Renal cortical epithelial cell (primary cell): ENCODE results near the gene MYPN. TPM values are rescaled to one million over a fixed set of nuclear protein-coding genes. Genes with fewer than 3 reads are reported as not detected.
"Not testable (repeated sequence)": the region's sequence is repeated elsewhere in the genome, so short reads cannot be mapped to it uniquely, and the experiment has no call there.

Experiments used
- DNase-seq: peaks from one replicate; pipeline ENCODE4 v3.0.0-alpha.2; 2011; ENCODE audit warnings: low read depth
- total RNA-seq: library from RNA; depleted of rRNA; stranded (reverse); fragments of >200 nt; gene quantifications from 2 replicates; pipeline ENCODE4 v1.2.3, GENCODE V29; 2014

MYPN gene, protein sequence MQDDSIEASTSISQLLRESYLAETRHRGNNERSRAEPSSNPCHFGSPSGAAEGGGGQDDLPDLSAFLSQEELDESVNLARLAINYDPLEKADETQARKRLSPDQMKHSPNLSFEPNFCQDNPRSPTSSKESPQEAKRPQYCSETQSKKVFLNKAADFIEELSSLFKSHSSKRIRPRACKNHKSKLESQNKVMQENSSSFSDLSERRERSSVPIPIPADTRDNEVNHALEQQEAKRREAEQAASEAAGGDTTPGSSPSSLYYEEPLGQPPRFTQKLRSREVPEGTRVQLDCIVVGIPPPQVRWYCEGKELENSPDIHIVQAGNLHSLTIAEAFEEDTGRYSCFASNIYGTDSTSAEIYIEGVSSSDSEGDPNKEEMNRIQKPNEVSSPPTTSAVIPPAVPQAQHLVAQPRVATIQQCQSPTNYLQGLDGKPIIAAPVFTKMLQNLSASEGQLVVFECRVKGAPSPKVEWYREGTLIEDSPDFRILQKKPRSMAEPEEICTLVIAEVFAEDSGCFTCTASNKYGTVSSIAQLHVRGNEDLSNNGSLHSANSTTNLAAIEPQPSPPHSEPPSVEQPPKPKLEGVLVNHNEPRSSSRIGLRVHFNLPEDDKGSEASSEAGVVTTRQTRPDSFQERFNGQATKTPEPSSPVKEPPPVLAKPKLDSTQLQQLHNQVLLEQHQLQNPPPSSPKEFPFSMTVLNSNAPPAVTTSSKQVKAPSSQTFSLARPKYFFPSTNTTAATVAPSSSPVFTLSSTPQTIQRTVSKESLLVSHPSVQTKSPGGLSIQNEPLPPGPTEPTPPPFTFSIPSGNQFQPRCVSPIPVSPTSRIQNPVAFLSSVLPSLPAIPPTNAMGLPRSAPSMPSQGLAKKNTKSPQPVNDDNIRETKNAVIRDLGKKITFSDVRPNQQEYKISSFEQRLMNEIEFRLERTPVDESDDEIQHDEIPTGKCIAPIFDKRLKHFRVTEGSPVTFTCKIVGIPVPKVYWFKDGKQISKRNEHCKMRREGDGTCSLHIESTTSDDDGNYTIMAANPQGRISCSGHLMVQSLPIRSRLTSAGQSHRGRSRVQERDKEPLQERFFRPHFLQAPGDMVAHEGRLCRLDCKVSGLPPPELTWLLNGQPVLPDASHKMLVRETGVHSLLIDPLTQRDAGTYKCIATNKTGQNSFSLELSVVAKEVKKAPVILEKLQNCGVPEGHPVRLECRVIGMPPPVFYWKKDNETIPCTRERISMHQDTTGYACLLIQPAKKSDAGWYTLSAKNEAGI (N-terminal part only)
- 0.17 TPM in 1 of 2 replicates, not detected in the other for total RNA-seq

DNA sequence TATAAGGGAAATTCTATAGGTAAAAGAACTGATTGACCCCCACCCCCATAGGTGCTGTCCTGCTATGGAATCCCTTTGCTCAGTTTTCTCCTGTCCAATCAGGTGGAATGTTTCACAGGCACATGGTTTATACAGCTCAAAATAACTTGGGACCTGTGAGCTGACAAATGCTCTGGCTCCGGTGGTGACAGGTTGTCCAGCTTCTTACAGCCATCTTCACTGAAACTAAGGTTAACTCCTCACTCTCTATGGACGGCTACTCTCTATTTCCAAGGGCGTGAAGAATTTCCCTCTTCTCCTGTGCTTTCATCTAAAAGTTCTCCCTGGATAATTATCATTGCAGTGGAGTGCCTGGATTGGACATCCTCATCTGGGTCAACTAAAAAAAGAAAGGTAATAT, at the start of gene MYPN:
Gene MYPN, plus strand, starts transcription at position 158 of the 400 bp plus-strand sequence. CDS start 11,951 bp downstream, outside the sequence.
- DNase-seq, result no peak

DNA sequence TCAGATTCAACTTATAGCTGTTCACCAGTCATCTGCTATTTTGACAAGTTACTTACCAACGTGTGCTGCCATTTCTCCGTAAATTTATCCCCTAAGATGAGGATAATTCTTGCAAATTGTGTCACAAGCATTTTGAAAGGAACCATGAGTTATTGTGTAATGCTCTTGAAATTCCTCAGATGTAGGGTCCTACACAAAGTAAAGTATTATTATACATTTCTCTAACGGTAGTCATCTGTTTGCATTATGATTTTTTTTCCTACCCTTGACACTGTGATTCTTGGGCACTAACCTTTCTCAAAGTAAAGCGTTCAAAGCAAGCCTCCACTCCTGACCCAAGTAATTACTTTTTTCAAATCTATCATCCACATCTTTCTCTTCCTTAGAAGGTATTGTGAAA, 42.3 kb upstream of the MYPN start:
- DNase-seq, result no peak

DNA sequence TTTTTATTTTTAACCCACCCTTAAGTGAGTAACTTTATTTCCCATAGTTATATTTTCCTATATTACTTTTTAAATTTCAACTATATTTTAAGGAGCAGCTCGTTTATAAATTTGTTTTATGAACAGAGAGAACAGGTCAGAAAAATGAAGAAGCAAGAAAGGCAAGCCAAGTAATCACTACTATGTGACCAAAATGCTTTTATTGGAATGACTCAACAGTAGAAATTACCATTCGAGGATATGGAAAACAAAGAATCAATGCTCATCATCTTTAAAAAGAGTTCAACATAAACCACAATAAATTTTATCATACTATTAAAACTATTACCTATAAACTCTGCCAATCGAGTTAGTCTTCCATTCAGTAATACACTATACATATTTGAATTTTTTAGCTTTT, 41.8 kb upstream of the MYPN start:
- no peak for DNase-seq

DNA sequence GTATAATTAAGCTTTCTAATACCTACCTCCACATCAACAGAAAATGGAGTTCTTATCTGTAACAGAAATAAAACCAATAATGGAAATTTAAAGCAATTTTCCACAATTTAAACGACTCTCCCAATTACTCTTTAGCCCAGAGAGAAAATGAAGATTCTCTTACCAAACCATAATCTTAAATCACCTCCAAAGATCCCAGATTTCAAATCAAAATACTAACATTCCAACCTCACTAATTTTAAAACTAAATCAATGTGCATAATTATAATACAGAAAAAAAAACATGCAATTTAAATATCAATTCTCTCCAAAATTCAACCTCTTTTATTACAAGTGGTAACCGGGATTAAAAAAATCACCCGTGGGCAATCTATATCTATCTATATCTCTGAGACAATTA, 35.7 kb upstream of the MYPN start:
- DNase-seq, result no peak

DNA sequence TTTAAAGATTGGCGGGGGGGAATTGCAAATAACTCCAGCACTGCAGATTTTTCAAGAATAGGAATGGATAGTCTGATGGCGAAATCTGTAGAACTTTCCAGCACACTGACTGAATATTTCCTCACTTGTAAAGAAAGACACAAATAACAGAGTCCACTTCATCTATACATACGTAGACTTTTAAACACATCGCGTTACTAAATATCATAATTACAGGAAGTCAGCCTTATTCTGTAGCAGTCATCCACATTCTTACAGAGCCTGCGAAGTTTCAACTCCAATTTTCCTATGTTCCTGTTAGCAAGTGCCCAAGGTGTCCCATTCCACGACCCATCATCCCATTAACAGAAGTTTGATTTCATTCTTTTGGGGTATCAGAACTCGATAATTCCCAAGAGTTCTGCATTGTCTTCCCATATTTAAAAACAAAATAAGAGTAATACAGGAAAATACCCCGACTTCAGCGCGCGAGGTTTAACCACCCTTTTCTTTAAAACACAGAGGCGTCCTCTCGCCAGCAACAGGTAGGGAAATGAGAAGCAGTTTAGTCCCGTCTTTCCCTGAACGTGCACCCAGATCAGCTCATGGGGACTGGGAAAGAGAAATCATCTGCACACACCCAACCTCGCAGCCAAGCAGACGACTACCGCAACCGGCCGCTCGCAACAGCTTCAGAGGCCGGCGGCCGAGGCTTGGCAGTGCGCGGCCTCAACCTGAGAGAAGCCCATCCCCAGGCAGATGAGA, 35.1 kb upstream of the MYPN start:
- peak; percentile 14 for DNase-seq

DNA sequence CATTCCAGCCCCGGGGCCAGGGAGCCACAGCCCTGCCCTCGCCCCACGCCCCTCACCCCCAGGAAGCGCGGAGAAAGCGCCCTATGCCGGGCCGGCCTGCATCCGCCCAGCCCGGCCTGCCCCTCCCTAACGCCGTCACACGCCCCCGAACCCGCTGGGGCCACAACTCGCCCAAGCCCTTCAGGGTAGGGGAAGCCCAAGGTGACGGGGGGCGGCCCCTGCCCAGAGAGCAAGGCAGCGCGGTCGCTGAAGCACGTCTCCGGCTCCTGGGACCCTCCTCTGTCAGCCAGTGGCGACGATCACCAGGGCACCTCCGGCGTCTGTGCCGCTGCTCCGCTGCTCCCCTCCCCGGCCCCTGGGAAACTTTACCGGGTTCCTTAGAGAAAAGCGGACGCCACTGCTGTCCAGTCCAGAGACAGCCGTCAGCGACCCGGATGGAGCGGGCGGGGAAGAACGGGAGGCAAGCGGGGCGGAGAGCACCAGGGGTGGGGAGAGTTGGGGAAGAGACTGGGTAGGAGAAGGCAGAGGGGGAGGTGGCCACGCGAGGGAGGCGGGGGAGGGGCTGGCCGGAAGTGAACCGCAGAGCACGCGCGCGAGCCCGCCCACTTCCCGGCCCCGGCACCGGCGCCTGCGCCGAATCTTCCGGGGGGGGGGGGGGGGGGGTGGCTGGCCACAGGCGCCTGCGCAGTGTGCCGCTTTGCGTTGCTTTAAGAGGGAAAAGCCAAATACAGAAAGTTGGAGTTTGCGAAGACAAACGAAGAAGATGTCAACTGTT, 34.3 kb upstream of the MYPN start, which contains the start of gene HERC4:
Gene HERC4, minus strand, starts transcription at position 509 of the 775 bp plus-strand sequence. CDS start 2,175 bp downstream, outside the sequence.
- DNase-seq, result peak; percentile 78

DNA sequence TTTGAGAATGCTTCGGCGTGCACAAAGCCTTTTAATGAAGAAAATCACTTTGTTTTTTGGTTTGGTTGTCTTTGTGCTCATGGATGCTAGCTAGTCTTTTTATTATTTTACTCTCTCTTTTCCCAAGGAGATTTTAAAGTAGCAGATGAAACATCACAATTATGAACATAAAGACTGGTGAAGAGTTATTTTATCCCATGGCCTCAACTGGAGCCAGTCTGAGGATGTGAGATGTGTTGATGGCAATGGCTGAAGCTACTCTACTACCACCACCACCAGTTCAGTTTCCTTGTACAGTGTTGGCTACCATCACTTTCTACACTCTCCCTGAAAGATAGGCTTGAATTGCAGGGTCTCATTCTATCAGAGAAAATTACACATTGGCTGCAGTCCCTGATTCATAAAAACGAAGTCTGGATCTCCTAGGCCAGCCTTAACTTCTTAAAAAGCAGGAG, 33.7 kb upstream of the MYPN start:
- no peak for DNase-seq

DNA sequence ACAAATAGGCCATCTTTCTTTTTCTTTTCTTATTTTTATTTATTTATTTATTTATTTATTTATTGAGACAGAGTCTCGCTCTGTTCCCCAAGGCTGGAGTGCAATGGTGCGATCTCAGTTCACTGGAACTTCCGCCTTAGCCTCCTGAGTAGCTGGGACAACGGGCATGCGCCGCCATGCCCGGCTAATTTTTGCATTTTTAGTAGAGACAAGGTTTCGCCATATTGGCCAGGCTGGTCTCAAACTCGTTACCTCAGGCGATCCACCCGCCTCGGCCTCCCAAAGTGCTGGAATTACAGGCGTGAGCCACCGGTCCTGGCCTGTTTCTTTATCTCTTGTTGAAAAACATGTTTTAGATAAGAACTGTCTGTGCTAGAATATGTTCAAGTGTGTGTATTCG, 33.2 kb upstream of the MYPN start:
- DNase-seq, result not testable (repeated sequence)

DNA sequence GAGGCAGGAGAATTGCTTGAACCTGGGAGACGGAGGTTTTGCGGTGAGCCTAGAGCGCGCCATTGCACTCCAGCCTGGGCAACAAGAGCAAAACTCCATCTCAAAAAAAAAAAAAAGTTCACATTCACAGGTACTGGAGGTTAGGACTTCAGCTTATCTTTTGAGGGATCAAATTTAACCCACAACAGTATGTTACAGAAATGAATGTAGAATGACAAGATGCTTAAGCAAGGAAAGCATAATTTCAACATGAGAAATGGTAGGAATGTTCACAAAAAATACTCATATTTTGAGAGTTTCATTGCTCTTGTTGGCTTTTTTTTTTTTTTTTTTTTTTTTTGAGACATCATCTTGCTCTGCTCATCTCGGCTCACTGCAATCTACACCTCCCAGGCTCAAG, 32.3 kb upstream of the MYPN start:
- DNase-seq, result no peak

DNA sequence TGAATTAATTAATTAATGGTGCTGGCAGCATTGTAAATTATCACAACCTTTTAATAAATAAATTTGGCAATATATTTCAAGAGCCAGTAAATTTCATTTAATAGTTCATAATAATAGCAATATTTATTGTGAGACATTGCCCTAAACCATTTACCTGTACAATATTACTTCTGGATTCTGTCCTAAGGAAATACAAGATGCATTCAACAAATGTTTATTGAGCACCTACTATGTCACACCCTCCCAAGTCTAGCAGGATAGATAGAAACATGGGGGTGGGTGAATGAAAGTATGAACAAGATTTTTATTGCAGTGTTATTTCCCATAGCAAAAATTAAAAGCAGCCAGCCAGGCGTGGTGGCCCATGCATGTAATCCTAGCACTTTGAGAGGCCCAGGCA, 29.9 kb upstream of the MYPN start:
- no peak for DNase-seq

DNA sequence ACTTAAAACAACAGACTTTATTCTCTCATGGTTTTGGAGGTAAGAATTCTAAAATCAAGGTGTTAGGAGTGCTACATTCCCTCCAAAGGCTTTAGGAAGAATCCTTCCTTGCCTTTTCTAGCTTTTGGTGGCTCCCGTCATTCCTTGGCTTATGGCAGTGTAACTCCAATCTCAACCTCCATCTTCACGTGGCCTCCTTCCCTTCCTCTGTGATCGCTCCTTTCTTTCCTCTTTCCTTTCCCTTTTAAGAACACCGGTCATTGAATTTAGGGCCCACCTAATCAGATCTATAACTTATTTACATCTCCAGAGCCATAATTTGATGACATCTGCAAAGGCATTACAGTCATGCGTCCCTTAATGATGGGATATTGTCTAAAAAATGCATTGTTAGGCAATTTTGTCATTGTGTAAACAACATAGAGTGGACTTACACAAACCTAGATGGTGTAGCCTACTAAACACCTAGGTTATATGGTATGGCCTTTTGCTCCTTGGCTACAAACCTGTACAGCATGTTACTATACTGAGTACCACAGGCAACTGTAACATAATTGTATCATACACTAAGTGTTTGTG, 28.3 kb upstream of the MYPN start:
- no peak for DNase-seq

DNA sequence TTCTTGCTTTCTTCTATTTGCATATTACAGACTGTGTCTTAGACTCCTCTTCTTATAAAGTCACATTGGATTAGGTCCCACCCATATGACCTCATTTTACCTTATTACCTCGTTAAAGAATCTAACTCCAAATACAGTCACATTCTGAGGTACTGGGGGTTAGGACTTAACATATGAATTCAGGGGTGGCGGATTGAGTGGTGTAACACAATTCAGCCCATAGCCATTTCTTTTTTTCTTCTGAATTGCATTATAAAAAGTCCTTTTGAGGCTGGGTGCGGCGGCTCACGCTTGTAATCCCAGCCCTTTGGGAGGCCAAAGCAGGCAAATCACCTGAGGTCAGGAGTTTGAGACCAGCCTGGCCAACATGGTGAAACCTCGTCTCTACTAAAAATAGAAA, 27.4 kb upstream of the MYPN start:
- no peak for DNase-seq

DNA sequence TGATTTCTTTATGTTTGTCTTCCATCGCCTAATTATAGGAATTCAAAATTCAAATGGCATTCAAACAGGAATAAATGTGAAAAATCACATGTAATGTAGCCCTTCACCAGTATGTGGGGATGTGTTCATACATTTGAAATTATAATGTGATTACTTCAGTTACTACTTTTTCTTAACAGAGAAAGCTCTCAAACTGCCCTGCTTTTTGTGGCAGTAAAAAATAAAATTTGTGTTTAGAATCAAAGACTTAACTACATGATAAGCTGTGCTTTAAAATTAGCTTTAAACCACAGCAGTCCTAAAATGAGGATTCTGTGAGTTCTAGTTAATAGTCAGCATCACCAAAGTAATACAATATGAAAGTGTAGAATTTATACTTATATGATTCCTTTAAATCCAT, 26.4 kb upstream of the MYPN start:
- DNase-seq, result peak; percentile 32

DNA sequence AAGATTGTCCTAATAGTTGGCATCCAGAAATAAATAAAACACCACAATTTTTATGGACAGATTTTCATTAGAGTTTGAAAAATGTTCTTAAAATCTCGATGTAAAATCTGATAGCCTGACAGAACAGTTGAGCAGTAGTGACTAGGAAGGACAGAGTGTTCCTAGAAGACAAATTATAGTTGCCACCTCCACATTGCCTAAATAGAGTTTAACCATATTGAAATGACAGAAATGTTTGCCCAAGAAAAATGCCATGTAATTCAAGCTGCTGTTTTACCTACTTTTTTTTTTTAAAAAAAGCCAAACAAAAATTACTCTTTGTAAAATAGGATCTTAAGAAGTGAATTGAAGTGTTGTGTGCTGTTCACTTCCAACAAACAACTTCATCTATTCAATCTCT, 25.3 kb upstream of the MYPN start:
- no peak for DNase-seq

DNA sequence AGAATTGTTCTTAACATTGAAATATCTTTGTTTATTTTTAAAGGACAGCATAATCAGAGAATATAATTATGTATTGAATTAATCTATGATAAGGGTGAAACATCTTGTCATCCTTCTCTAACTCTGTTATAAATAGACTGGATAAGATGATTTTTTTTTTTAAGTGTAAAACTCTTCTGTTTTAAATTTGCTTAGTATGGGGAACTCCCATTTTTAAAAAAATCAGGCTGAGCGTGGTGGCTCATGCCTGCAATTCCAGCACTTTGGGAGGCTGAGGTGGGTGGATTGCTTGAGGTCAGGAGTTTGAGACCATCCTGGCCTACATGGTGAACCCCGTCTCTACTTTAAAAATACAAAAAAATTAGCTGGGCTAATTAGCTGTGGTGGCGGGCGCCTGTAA, 24.8 kb upstream of the MYPN start:
- DNase-seq, result no peak

DNA sequence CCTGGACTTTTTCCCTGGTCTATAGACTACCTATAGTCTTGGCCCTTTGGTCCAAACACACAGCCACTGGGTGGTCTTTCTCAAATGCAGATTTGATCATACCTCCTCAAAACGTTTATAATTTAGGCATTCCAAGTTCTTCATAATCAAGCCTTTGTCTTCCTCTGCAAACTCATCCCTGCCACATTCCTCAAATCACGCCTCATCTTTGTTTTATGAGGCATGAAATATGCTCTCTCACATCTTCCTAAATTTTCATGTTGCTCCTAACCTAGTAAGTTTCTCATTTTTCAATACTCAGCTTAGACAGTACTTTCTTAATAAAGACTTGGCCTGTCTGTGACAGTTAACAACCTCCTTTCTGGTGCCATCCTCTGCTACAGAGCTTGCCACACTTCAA, 23.3 kb upstream of the MYPN start:
- no peak for DNase-seq

DNA sequence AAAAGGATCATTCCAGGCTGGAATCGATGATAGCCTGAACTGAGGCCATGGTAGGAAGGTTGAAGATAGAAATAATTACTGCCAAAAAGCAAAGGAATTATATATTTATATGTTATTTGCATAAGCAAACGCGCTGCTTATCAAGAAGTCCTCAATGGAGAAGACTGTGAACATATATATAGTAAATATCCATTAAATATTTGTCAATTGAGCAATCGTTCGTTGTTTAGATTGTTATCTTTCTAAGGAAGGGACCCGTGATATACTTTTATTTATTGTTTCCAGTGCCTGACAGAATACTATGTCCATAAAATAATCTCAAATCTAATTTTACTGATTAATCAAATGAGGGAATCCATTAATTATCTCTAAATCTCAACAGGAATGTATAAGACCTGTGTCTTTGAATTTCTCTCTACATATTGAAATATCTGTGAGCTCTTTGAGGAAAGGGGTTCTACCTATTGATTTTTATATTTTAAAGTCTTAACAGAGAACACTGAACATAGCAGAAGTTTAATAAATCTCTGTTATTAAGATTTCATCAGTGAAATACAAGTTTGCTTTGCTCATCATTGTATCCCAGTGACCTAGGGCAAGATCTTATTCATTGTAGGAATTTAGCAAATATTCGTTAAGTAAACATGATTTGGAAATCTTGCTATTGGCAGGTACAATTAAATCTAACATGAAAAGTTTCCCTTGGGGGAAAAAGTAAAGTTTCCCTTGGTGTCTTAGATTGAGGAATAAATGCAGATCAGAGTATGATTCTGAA, 22.2 kb upstream of the MYPN start:
- DNase-seq, result no peak

DNA sequence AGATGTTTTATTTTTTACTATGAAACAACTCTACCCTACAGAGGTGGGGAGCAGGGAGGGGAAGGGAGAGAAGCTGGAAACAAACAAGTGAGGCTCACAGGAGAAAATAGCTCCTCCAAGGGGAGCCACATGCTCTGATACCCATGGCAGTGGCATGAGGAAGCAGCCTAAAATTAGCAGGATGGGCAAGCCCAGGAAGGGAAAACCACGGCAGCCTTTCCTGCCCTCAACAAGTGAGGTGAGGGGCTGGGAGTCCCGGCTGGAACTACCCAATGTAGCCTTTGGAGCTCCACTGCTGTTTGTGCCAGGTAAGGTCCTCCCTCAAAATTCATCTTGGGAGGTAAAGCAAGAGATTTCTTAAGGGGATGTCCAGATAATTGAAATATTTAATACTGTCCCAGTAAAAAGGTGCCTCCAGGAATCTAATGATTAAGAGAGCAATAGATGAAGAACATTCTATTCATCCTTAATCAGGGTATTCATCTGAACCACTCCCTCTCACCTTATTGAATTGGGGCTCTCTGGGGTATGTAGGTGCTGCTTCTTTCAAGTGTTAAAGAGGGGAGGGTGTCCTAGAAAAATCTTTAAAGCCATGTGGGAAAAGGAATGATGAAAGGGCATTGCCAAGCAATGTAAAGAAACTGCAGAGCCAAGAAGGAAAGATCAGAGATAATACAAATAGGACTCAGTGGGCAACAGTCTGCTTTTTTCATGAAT, 21.4 kb upstream of the MYPN start:
- DNase-seq, result no peak

DNA sequence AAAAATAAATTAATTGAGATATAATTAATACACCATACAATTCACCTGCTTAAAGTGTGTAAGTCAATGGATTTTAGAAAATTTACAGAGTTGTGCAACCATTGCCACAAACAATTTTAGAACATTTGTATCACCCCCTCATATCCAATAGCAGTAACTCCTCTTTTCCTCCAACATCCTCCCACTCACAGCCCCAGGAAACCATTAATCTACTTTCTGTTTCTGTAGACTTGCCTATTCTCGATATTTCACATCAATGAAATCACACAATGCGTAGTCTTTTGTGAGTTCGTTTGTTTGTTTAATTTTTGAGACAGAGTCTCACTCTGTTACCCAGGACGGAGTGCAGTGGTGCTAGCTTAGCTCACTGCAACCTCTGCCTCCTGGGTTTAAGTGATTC, 20.5 kb upstream of the MYPN start:
- peak; percentile 59 for DNase-seq
